IMR-90 (cell line): ENCODE data around the gene SPATA17. TPM values are rescaled to one million over a fixed set of nuclear protein-coding genes. Genes with fewer than 3 reads are reported as not detected.

ENCODE experiments used
- ATAC-seq: fragments of 200-7000 bp; cut with Tn5 transposase; 2 replicates; pipeline ENCODE4 v1.9.1; 2020; ENCODE audit warnings: low read depth, mild to moderate bottlenecking, moderate library complexity
- BruUV-seq: library from RNA; stranded (reverse); fragments of 400-500 nt; replicated peaks from 2 replicates; lab custom pipeline; 2021; lab: Mats Ljungman, UMichigan
- CTCF ChIA-PET: fragments of 300-600 bp; formaldehyde crosslinking; extraction: SDS; loops from one replicate; lab custom pipeline; 2021; ENCODE audit warnings: antibody characterized with exemption; lab: Yijun Ruan, JAX
- POLR2A ChIA-PET: fragments of 300-600 bp; sonication (Branson Sonifier 250); formaldehyde crosslinking; loops from one replicate; lab custom pipeline; 2022; ENCODE audit warnings: antibody characterized with exemption; ENCODE audit not compliant: unreplicated experiment; lab: Charles Lee
- DNase-seq: peaks from one replicate; pipeline ENCODE4 v3.0.0; 2013
- H2AFZ ChIP-seq: replicated peaks from 2 replicates; pipeline ENCODE3; 2013; ENCODE audit warnings: low read length, mild to moderate bottlenecking; ENCODE audit not compliant: poor library complexity
- H2AK5ac ChIP-seq: 2 replicates; pipeline ENCODE4 v1.6.1; 2013; ENCODE audit warnings: low read depth, low read length, inconsistent platforms
- H2AK9ac ChIP-seq: replicated peaks from 2 replicates; pipeline ENCODE3; 2013; ENCODE audit warnings: mild to moderate bottlenecking, low read depth, low read length, moderate library complexity; ENCODE audit not compliant: poor library complexity
- H2BK120ac ChIP-seq: 2 replicates; pipeline ENCODE4 v1.6.1; 2013; ENCODE audit warnings: low read depth, low read length, inconsistent platforms
- H2BK15ac ChIP-seq: 3 replicates; pipeline ENCODE4 v1.6.1; 2013; ENCODE audit warnings: low read depth, low read length, inconsistent platforms
- H2BK20ac ChIP-seq: 2 replicates; pipeline ENCODE4 v1.6.1; 2013; ENCODE audit warnings: low read depth, mild to moderate bottlenecking, inconsistent platforms, low read length, moderate library complexity
- H2BK5ac ChIP-seq: 2 replicates; pipeline ENCODE4 v1.6.1; 2013; ENCODE audit warnings: mild to moderate bottlenecking, low read depth, low read length, inconsistent platforms; ENCODE audit not compliant: poor library complexity, severe bottlenecking
- H3K14ac ChIP-seq: replicated peaks from 2 replicates; pipeline ENCODE4 v1.6.1; 2013; ENCODE audit warnings: low read depth, low read length, inconsistent platforms
- H3K18ac ChIP-seq: 2 replicates; pipeline ENCODE4 v1.6.1; 2013; ENCODE audit warnings: low read depth, low read length, control low read depth
- H3K23ac ChIP-seq: 2 replicates; pipeline ENCODE4 v1.6.1; 2013; ENCODE audit warnings: low read depth, low read length, inconsistent platforms
- H3K27ac ChIP-seq: 2 replicates; pipeline ENCODE4 v1.5.1; 2013; ENCODE audit warnings: mild to moderate bottlenecking, control low read depth, low read length; ENCODE audit not compliant: insufficient read depth
- H3K27me3 ChIP-seq: 2 replicates; pipeline ENCODE4 v1.6.1; 2013; ENCODE audit warnings: low read length; ENCODE audit not compliant: control insufficient read depth, insufficient read depth
- H3K36me3 ChIP-seq: 2 replicates; pipeline ENCODE4 v1.6.1; 2013; ENCODE audit warnings: low read length, mixed read lengths; ENCODE audit not compliant: control insufficient read depth, insufficient read depth
- H3K4ac ChIP-seq: 2 replicates; pipeline ENCODE4 v1.6.1; 2013; ENCODE audit warnings: low read depth, low read length, inconsistent platforms
- H3K4me1 ChIP-seq: 2 replicates; pipeline ENCODE4 v1.6.1; 2013; ENCODE audit warnings: low read length, mixed read lengths; ENCODE audit not compliant: control insufficient read depth, insufficient read depth
- H3K4me2 ChIP-seq: 2 replicates; pipeline ENCODE4 v1.6.1; 2013; ENCODE audit warnings: low read depth, mild to moderate bottlenecking, control low read depth, low read length, moderate library complexity
- H3K4me3 ChIP-seq: 2 replicates; pipeline ENCODE4 v1.5.1; 2013; ENCODE audit warnings: low read depth, mild to moderate bottlenecking, control low read depth, low read length, moderate library complexity; ENCODE audit not compliant: insufficient read depth
- H3K56ac ChIP-seq: 2 replicates; pipeline ENCODE4 v1.6.1; 2013; ENCODE audit warnings: low read length, inconsistent platforms; ENCODE audit not compliant: insufficient read depth; ENCODE audit errors: extremely low read depth
- H3K79me1 ChIP-seq, 2 experiments: 2 replicates each; pipeline ENCODE4 v1.6.1; 2013; ENCODE audit warnings: low read length in 2 of 2, inconsistent platforms in 1 of 2, low read depth in 1 of 2
- H3K9ac ChIP-seq: 2 replicates; pipeline ENCODE4 v1.6.1; 2013; ENCODE audit warnings: low read depth, low read length, control low read depth
- H3K9me1 ChIP-seq: 2 replicates; pipeline ENCODE4 v1.6.1; 2013; ENCODE audit warnings: low read length, inconsistent platforms; ENCODE audit not compliant: insufficient read depth
- H3K9me3 ChIP-seq: 2 replicates; pipeline ENCODE4 v1.6.1; 2013; ENCODE audit warnings: low read length; ENCODE audit not compliant: control insufficient read depth, insufficient read depth
- H4K20me1 ChIP-seq: 2 replicates; pipeline ENCODE4 v1.6.1; 2013; ENCODE audit warnings: low read length, inconsistent platforms; ENCODE audit not compliant: insufficient read depth
- H4K5ac ChIP-seq: 2 replicates; pipeline ENCODE4 v1.6.1; 2013; ENCODE audit warnings: mild to moderate bottlenecking, low read depth, low read length, control low read depth
- H4K8ac ChIP-seq, 2 experiments: 2 replicates each; pipeline ENCODE4 v1.6.1; 2013; ENCODE audit warnings: low read depth in 2 of 2, low read length in 2 of 2, control low read depth in 1 of 2, inconsistent platforms in 1 of 2
- H4K91ac ChIP-seq: 2 replicates; pipeline ENCODE4 v1.6.1; 2013; ENCODE audit warnings: low read depth, low read length, inconsistent platforms; ENCODE audit not compliant: insufficient read depth
- BHLHE40 ChIP-seq: fragments of 150-350 bp; IDR thresholded peaks from 2 replicates; pipeline ENCODE4 v1.6.1; 2016; ENCODE audit warnings: mild to moderate bottlenecking, low read depth, low read length
- CEBPB ChIP-seq: IDR thresholded peaks from 2 replicates; pipeline ENCODE4 v1.6.1; 2012; ENCODE audit warnings: low read depth, low read length, improper control_type of control experiment
- CHD1 ChIP-seq: IDR thresholded peaks from 2 replicates; pipeline ENCODE4 v1.6.1; 2012; ENCODE audit warnings: low read depth, low read length, improper control_type of control experiment
- CTCF ChIP-seq: conservative IDR thresholded peaks from 2 replicates; pipeline ENCODE4 v1.5.1; 2012; ENCODE audit warnings: mild to moderate bottlenecking, low read depth, low read length, improper control_type of control experiment
- ELK1 ChIP-seq: fragments of 150-350 bp; IDR thresholded peaks from 2 replicates; pipeline ENCODE4 v1.6.1; 2016; ENCODE audit warnings: low read depth, mild to moderate bottlenecking, low read length, moderate library complexity, borderline replicate concordance
- FOS ChIP-seq: fragments of 150-350 bp; IDR thresholded peaks from 2 replicates; pipeline ENCODE4 v1.6.1; 2016; ENCODE audit warnings: low read depth, low read length
- MAFK ChIP-seq: IDR thresholded peaks from 2 replicates; pipeline ENCODE4 v1.6.1; 2012; ENCODE audit warnings: low read depth, low read length, improper control_type of control experiment
- MAZ ChIP-seq: IDR thresholded peaks from 2 replicates; pipeline ENCODE4 v1.6.1; 2012; ENCODE audit warnings: low read depth, mild to moderate bottlenecking, low read length, improper control_type of control experiment, moderate library complexity, borderline replicate concordance
- MXI1 ChIP-seq: IDR thresholded peaks from 2 replicates; pipeline ENCODE4 v1.6.1; 2012; ENCODE audit warnings: low read depth, mild to moderate bottlenecking, low read length, moderate library complexity, borderline replicate concordance
- NFE2L2 ChIP-seq: fragments of 150-350 bp; IDR thresholded peaks from 2 replicates; pipeline ENCODE4 v1.6.1; 2016; ENCODE audit warnings: low read depth, mild to moderate bottlenecking, low read length
- POLR2A ChIP-seq: IDR thresholded peaks from 2 replicates; pipeline ENCODE4 v1.6.1; 2012; ENCODE audit warnings: mild to moderate bottlenecking, low read depth, low read length
- RAD21 ChIP-seq: IDR thresholded peaks from 2 replicates; pipeline ENCODE4 v1.6.1; 2012; ENCODE audit warnings: low read length, improper control_type of control experiment
- RCOR1 ChIP-seq: IDR thresholded peaks from 2 replicates; pipeline ENCODE4 v1.6.1; 2012; ENCODE audit warnings: mild to moderate bottlenecking, low read length, improper control_type of control experiment; ENCODE audit not compliant: insufficient replicate concordance
- RFX5 ChIP-seq: IDR thresholded peaks from 2 replicates; pipeline ENCODE4 v1.8.0; 2012; ENCODE audit warnings: low read depth, mild to moderate bottlenecking, low read length, moderate library complexity
- SMC3 ChIP-seq: fragments of 150-350 bp; IDR thresholded peaks from 2 replicates; pipeline ENCODE4 v1.6.1; 2016; ENCODE audit warnings: low read depth, mild to moderate bottlenecking, antibody characterized with exemption, low read length, moderate library complexity
- USF2 ChIP-seq: fragments of 150-350 bp; IDR thresholded peaks from 2 replicates; pipeline ENCODE4 v1.6.1; 2017; ENCODE audit warnings: mild to moderate bottlenecking, antibody characterized with exemption, low read length, low read depth
- WGBS, 2 experiments: methylation state at CpG; one replicate each; pipeline versions ENCODE4 v1.1.5 to v1.1.7; 2013; ENCODE audit warnings: missing lambda C conversion rate in 2 of 2; ENCODE audit not compliant: insufficient read length in 1 of 2; ENCODE audit errors: extremely low coverage in 2 of 2; 5-methylcytosine and 5-hydroxymethylcytosine counted together
- dilution Hi-C: fragments of 300-500 bp; cut with HindIII; formaldehyde crosslinking; loops from one replicate; pipeline ENCODE4 v1.14.3; 2018; ENCODE audit warnings: low sequenced_read_pairs; ENCODE audit not compliant: unreplicated experiment
- in situ Hi-C: fragments of 300-500 bp; cut with MboI; formaldehyde crosslinking; loops from 3 replicates; pipeline ENCODE4 v1.14.3; 2019; ENCODE audit warnings: low sequenced_read_pairs, inconsistent platforms, mixed read lengths
- intact Hi-C: fragments of 100-400 bp; cut with micrococcal nuclease; formaldehyde crosslinking; loops from 2 replicates; pipeline ENCODE4 v1.10.0; 2022
- polyA plus RNA-seq, 3 experiments: library from polyadenylated mRNA; depleted of rRNA; stranded (reverse); fragments of >200 nt; gene quantifications; 2 replicates each; pipeline ENCODE4 v1.2.3, GENCODE V29; 2012; ENCODE audit warnings: low replicate concordance in 1 of 3
- total RNA-seq: library from RNA; depleted of rRNA; stranded (reverse); fragments of >200 nt; gene quantifications from 2 replicates; pipeline ENCODE4 v1.2.3, GENCODE V29; 2012

The SPATA17 gene
- total and polyA plus RNA-seq, 2 of the 4 experiments (the other 2 are of a cell fraction) = 0.03 to 0.18 TPM

GRCh38 chr1:217885181-217885580 lies 254.0 kb downstream of the SPATA17 start:
- no peak overlapping the region for H3K56ac ChIP-seq
- H3K23ac ChIP-seq = no peak overlapping the region
- no peak for DNase-seq
- H2AK9ac ChIP-seq = no peak overlapping the region
- ChIA-PET CTCF (interaction anchor here (0.6 to 1.3 kb wide), 3 partner anchors 14 to 49 kb away, joined by 3 read pairs; no protein-coding TSS in a partner anchor), POLR2A (no interaction called here)
- no peak overlapping the region for H3K4me2 ChIP-seq
- no peak for TF ChIP-seq NFE2L2
- TF ChIP-seq USF2 = no peak
- no peak for TF ChIP-seq RAD21
- TF ChIP-seq CTCF = no peak
- no peak for TF ChIP-seq RFX5
- no peak for TF ChIP-seq CHD1
- no peak for TF ChIP-seq ELK1
- TF ChIP-seq CEBPB = no peak
- TF ChIP-seq BHLHE40 = no peak
- TF ChIP-seq MAFK = no peak
- TF ChIP-seq RCOR1 = no peak
- no peak for TF ChIP-seq SMC3
- no peak for TF ChIP-seq FOS
- TF ChIP-seq MAZ = no peak
- TF ChIP-seq POLR2A = no peak
- TF ChIP-seq MXI1 = no peak
- no peak overlapping the region for H3K14ac ChIP-seq
- H3K36me3 ChIP-seq = no peaks in the 10 kb centered on the region
- no peaks in the 10 kb centered on the region for H3K79me1 ChIP-seq
- intact Hi-C loops (no loop called here), dilution Hi-C loops (no loop called here), in situ Hi-C loops (no loop called here)
- H4K91ac ChIP-seq = no peak overlapping the region
- H4K5ac ChIP-seq = no peak overlapping the region
- WGBS, 2 experiments = no CpG with 5 or more reads among the region's 3 CpGs
- no peak overlapping the region for H3K4ac ChIP-seq
- H3K27me3 ChIP-seq = no peaks in the 10 kb centered on the region
- H2BK15ac ChIP-seq = no peak overlapping the region
- no TSS peak for BruUV-seq
- no peak overlapping the region for H2AFZ ChIP-seq
- no peak overlapping the region for H2AK5ac ChIP-seq
- no peak overlapping the region for H3K18ac ChIP-seq
- no peaks in the 10 kb centered on the region for H3K9me1 ChIP-seq
- no peak overlapping the region for H3K9ac ChIP-seq
- no peak overlapping the region for H3K27ac ChIP-seq
- H2BK5ac ChIP-seq = no peak overlapping the region
- no peak for ATAC-seq
- H3K9me3 ChIP-seq = no peaks in the 10 kb centered on the region; the same call in 1 of the 2 replicates
- H3K4me1 ChIP-seq = no peaks in the 10 kb centered on the region
- no peaks in the 10 kb centered on the region for H4K20me1 ChIP-seq
- H2BK120ac ChIP-seq = no peak overlapping the region
- H4K8ac ChIP-seq = no peak overlapping the region
- no peak overlapping the region for H3K4me3 ChIP-seq
- H2BK20ac ChIP-seq = no peak overlapping the region
